ENCODE measurements around the gene NPTN. TPM values are rescaled to one million over a fixed set of nuclear protein-coding genes. Genes with fewer than 3 reads are reported as not detected.

NPTN gene
- total and polyA plus RNA-seq, 9 of the 15 experiments (the other 6 are each of a cell fraction or from before 2014, with no cell fraction given) = 9.6 to 48.5 (median 21.7) TPM

DNA sequence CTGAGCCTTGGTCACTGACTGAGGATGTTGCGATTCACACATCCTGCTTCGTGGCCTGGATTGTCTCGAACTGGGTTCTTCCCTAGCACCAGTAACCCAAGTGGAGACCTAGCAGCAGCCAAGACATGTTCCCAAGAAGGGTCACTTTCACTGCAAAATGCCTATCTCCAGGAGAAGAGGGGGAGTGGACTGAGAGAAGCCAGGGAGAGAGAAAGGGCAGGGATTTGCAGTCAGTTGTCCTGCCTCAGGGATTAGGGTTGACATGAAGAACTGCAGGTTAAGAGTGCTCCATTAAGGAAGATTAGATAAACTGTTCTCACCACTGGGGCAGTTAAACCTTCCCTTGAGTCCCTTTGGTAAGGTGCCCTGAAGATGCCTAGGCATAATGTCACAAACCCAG lies 45.3 kb upstream of the NPTN start:
- H4K20me1 ChIP-seq (replicated peaks; ENCODE audit: control insufficient read depth, insufficient read depth, low read length) = no peaks in the 10 kb centered on the region; the same call in 1 of the 2 replicates
- no peak overlapping the region for H3K4me2 ChIP-seq (ENCODE audit: insufficient read depth, low read length)
- H3K9me3 ChIP-seq (replicated peaks; ENCODE audit: control insufficient read depth, insufficient read depth, low read depth, low read length) = no peaks in the 10 kb centered on the region
- no peaks in the 10 kb centered on the region for H3K79me2 ChIP-seq (ENCODE audit: control insufficient read depth, insufficient read depth, low read length)
- WGBS (ENCODE audit: insufficient coverage, low coverage, missing lambda C conversion rate) = 0% methylated on average over 3 of the region's 3 CpGs
- peaks cover 0 to 2% of the 10 kb centered on the region in 2 experiments; a peak in 1 of 5 replicates for H3K4me1 ChIP-seq (replicated peaks in 1 of 2; ENCODE audit: control insufficient read depth in 2 of 2, insufficient read depth in 2 of 2, low read length in 2 of 2)
- DNase-seq (ENCODE audit: extremely low read depth in 1 of 4, low spot score in 3 of 4) = no peak
- ChIA-PET CTCF (ENCODE audit: low intra/inter-chr PET ratio) (interaction anchor here (3.2 kb wide), 1 partner anchor 22 kb away, joined by 36 read pairs; no protein-coding TSS in a partner anchor), POLR2A (interaction anchor here (1.1 kb wide), 1 partner anchor 47 kb away, joined by 3 read pairs; no protein-coding TSS in a partner anchor)
- intact Hi-C loops (cut with micrococcal nuclease) (no loop called here), in situ Hi-C loops (cut with MboI) (no loop called here)
- no peak for TF ChIP-seq FOXJ3 (CRISPR knock-in tag; IDR thresholded peaks at IDR 0.05)
- TF ChIP-seq NFXL1 (CRISPR knock-in tag; IDR thresholded peaks at IDR 0.05) = no peak
- TF ChIP-seq ATF7 (IDR thresholded peaks at IDR 0.05) = no peak
- TF ChIP-seq ILK (tag; IDR thresholded peaks at IDR 0.05; ENCODE audit: borderline replicate concordance, low read depth) = no peak
- TF ChIP-seq, protein P1, sequence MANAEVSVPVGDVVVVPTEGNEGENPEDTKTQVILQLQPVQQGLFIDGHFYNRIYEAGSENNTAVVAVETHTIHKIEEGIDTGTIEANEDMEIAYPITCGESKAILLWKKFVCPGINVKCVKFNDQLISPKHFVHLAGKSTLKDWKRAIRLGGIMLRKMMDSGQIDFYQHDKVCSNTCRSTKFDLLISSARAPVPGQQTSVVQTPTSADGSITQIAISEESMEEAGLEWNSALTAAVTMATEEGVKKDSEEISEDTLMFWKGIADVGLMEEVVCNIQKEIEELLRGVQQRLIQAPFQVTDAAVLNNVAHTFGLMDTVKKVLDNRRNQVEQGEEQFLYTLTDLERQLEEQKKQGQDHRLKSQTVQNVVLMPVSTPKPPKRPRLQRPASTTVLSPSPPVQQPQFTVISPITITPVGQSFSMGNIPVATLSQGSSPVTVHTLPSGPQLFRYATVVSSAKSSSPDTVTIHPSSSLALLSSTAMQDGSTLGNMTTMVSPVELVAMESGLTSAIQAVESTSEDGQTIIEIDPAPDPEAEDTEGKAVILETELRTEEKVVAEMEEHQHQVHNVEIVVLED (CRISPR knock-in tag; IDR thresholded peaks at IDR 0.05) = no peak
- TF ChIP-seq SMARCC2 (IDR thresholded peaks at IDR 0.05; ENCODE audit: low read depth) = no peak
- no peak for TF ChIP-seq ELF4 (CRISPR knock-in tag; IDR thresholded peaks at IDR 0.05)
- TF ChIP-seq, protein P2, sequence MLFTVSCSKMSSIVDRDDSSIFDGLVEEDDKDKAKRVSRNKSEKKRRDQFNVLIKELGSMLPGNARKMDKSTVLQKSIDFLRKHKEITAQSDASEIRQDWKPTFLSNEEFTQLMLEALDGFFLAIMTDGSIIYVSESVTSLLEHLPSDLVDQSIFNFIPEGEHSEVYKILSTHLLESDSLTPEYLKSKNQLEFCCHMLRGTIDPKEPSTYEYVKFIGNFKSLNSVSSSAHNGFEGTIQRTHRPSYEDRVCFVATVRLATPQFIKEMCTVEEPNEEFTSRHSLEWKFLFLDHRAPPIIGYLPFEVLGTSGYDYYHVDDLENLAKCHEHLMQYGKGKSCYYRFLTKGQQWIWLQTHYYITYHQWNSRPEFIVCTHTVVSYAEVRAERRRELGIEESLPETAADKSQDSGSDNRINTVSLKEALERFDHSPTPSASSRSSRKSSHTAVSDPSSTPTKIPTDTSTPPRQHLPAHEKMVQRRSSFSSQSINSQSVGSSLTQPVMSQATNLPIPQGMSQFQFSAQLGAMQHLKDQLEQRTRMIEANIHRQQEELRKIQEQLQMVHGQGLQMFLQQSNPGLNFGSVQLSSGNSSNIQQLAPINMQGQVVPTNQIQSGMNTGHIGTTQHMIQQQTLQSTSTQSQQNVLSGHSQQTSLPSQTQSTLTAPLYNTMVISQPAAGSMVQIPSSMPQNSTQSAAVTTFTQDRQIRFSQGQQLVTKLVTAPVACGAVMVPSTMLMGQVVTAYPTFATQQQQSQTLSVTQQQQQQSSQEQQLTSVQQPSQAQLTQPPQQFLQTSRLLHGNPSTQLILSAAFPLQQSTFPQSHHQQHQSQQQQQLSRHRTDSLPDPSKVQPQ (CRISPR knock-in tag; IDR thresholded peaks at IDR 0.05; ENCODE audit: borderline replicate concordance) = no peak
- TF ChIP-seq FOXA1 (IDR thresholded peaks at IDR 0.05; ENCODE audit: borderline replicate concordance) = no peak
- no peak for TF ChIP-seq NFIX (CRISPR knock-in tag; IDR thresholded peaks at IDR 0.05; ENCODE audit: low read depth)
- FAIRE-seq = no peak
- BruUV-seq (replicated peaks) = no TSS peak
- no peak overlapping the region for H2AFZ ChIP-seq (ENCODE audit: low read depth, low read length)
- H3K9ac ChIP-seq (ENCODE audit: insufficient read depth in 1 of 2, low read depth in 2 of 2, low read length in 2 of 2) = no peak overlapping the region
- ATAC-seq = no peak
- H3K27me3 ChIP-seq (ENCODE audit: control insufficient read depth in 2 of 2, insufficient read depth in 2 of 2, low read length in 2 of 2) = peaks cover 8 to 28% of the 10 kb centered on the region in 2 experiments; a peak in 3 of 5 replicates
- H3K4me3 ChIP-seq = no peak overlapping the region
- H3K36me3 ChIP-seq (ENCODE audit: control insufficient read depth, insufficient read depth, low read length) = no peaks in the 10 kb centered on the region
- no peaks in the 10 kb centered on the region for H3K9me1 ChIP-seq (ENCODE audit: control insufficient read depth, insufficient read depth, low read length)
- H3K27ac ChIP-seq (ENCODE audit: extremely low read depth, low read depth, low read length) = no peak overlapping the region
